PC-3 (cell line): ENCODE measurements around the gene COMMD10. TPM values are rescaled to one million over a fixed set of nuclear protein-coding genes. Genes with fewer than 3 reads are reported as not detected.

ENCODE experiments used
- ATAC-seq: fragments of 200-7000 bp; cut with Tn5 transposase; 2 replicates; pipeline ENCODE4 v1.9.1; 2020; ENCODE audit warnings: mild to moderate bottlenecking, moderate library complexity
- BruUV-seq: library from RNA; stranded (reverse); fragments of 400-500 nt; replicated peaks from 2 replicates; lab custom pipeline; 2021; lab: Mats Ljungman, UMichigan
- CTCF ChIA-PET: fragments of 300-600 bp; sonication (Branson Sonifier 250); formaldehyde crosslinking; loops from one replicate; lab custom pipeline; 2022; ENCODE audit warnings: antibody characterized with exemption; lab: Charles Lee
- POLR2A ChIA-PET: fragments of 300-600 bp; sonication (Branson Sonifier 250); formaldehyde crosslinking; loops from one replicate; lab custom pipeline; 2022; ENCODE audit warnings: antibody characterized with exemption; ENCODE audit not compliant: unreplicated experiment; lab: Charles Lee
- DNase-seq: peaks from one replicate; pipeline ENCODE4 v3.0.0-alpha.2; 2015
- H2AFZ ChIP-seq: fragments of 300-600 bp; sonication (generic); 2 replicates; pipeline ENCODE4 v1.6.0; 2016; ENCODE audit warnings: antibody characterized with exemption, low read length
- H3F3A ChIP-seq: fragments of 300-600 bp; sonication (generic); one replicate; pipeline ENCODE4 v1.6.0; 2017; ENCODE audit warnings: antibody characterized with exemption, low read length, control low read depth, mild to moderate bottlenecking; ENCODE audit not compliant: unreplicated experiment
- H3K27ac ChIP-seq: fragments of 300-600 bp; sonication (generic); 2 replicates; pipeline ENCODE4 v1.5.1; 2016; ENCODE audit warnings: mild to moderate bottlenecking, low read length
- H3K27me3 ChIP-seq: fragments of 300-600 bp; sonication (generic); 2 replicates; pipeline ENCODE4 v1.6.1; 2016; ENCODE audit warnings: low read length, mixed read lengths
- H3K36me3 ChIP-seq: fragments of 300-600 bp; sonication (generic); 2 replicates; pipeline ENCODE4 v1.6.1; 2016; ENCODE audit warnings: low read depth, mixed run types, low read length, mixed read lengths
- H3K4me1 ChIP-seq: fragments of 300-600 bp; sonication (generic); 2 replicates; pipeline ENCODE4 v1.5.1; 2016; ENCODE audit warnings: low read length; ENCODE audit not compliant: insufficient read depth
- H3K4me2 ChIP-seq: fragments of 300-600 bp; sonication (generic); 2 replicates; pipeline ENCODE4 v1.6.0; 2016; ENCODE audit warnings: low read length
- H3K4me3 ChIP-seq: fragments of 300-600 bp; sonication (generic); 2 replicates; pipeline ENCODE4 v1.5.1; 2016; ENCODE audit warnings: mild to moderate bottlenecking, low read length, mixed read lengths
- H3K79me2 ChIP-seq: fragments of 300-600 bp; sonication (generic); 2 replicates; pipeline ENCODE4 v1.6.1; 2017; ENCODE audit warnings: low read length, mixed read lengths
- H3K9ac ChIP-seq: fragments of 300-600 bp; sonication (generic); 2 replicates; pipeline ENCODE4 v1.6.0; 2016; ENCODE audit warnings: mild to moderate bottlenecking, low read length
- H3K9me2 ChIP-seq: fragments of 300-600 bp; sonication (generic); replicated peaks from 2 replicates; pipeline ENCODE4 v1.6.1; 2016; ENCODE audit warnings: mixed run types, low read length, mixed read lengths
- H3K9me3 ChIP-seq: fragments of 300-600 bp; sonication (generic); 2 replicates; pipeline ENCODE4 v1.6.1; 2016; ENCODE audit warnings: low read length, mixed read lengths
- H4K20me1 ChIP-seq: fragments of 300-600 bp; sonication (generic); 2 replicates; pipeline ENCODE4 v1.6.1; 2016; ENCODE audit warnings: low read length, mixed read lengths
- CTCF ChIP-seq: fragments of 300-600 bp; sonication (generic); conservative IDR thresholded peaks from 2 replicates; pipeline ENCODE4 v1.5.1; 2017; ENCODE audit warnings: antibody characterized with exemption, low read depth, mild to moderate bottlenecking, low read length
- EZH2 ChIP-seq: fragments of 300-600 bp; sonication (generic); IDR thresholded peaks from one replicate; pipeline ENCODE4 v1.6.1; 2017; ENCODE audit warnings: antibody characterized with exemption, mild to moderate bottlenecking, low read length; ENCODE audit not compliant: unreplicated experiment
- EZH2phosphoT487 ChIP-seq: fragments of 300-600 bp; sonication (generic); IDR thresholded peaks from 2 replicates; pipeline ENCODE4 v1.6.1; 2018; ENCODE audit warnings: mild to moderate bottlenecking, antibody characterized with exemption, low read length, borderline replicate concordance
- intact Hi-C: fragments of 100-400 bp; cut with micrococcal nuclease; formaldehyde crosslinking; loops from 2 replicates; pipeline ENCODE4 v1.9.0; 2023
- total RNA-seq: library from RNA; depleted of rRNA; stranded (reverse); fragments of >200 nt; gene quantifications from 2 replicates; pipeline ENCODE4 v1.2.3, GENCODE V29; 2014

The COMMD10 gene
- total RNA-seq, 1 experiment from 2014 or later, result 17.7 TPM

DNA sequence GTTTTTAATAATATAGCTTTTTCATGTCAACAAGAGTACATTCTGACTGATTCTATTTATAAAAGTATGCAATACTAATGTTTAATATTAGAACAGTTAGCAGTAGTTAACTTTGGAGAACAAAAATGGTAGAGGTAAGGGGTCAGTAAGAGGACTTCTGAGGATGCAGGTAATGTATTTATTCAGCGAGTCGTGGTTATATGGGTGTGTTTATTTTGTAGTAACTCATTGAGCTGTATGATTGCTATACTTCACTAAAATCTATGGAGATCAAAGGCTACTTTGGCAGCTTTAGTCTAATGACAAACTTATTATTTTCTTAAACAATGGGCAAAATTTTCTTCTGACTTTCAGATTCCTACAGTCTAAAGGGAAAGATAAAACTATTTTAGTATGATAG lies 146.5 kb downstream of the COMMD10 start:
- peak; percentile 70 for ATAC-seq

GRCh38 chr5:116234681-116235080 lies 149.9 kb downstream of the COMMD10 start:
- TF ChIP-seq EZH2 (no peak), CTCF (no peak), EZH2phosphoT487 (no peak)
- Histone ChIP-seq H3K9ac (no peak overlapping the region), H3K4me1 (peaks cover 9% of the 10 kb centered on the region), H4K20me1 (no peaks in the 10 kb centered on the region), H3K9me2 (no peaks in the 10 kb centered on the region), H3K9me3 (no peaks in the 10 kb centered on the region), H3K4me3 (no peak overlapping the region), H3K27ac (no peak overlapping the region), H3K27me3 (no peaks in the 10 kb centered on the region), H3K36me3 (no peaks in the 10 kb centered on the region), H3K4me2 (no peak overlapping the region), H3K79me2 (no peaks in the 10 kb centered on the region), H3F3A (no peaks in the 10 kb centered on the region), H2AFZ (no peak overlapping the region)
- BruUV-seq, result no TSS peak
- CTCF ChIA-PET, result no interaction called here
- intact Hi-C loops, result no loop called here
- POLR2A ChIA-PET, result no interaction called here
- no peak for DNase-seq
- ATAC-seq, result no peak

More for the DNA sequence above, 146.5 kb downstream of the COMMD10 start:
- no peaks in the 10 kb centered on the region for H3K9me2 ChIP-seq
- H2AFZ ChIP-seq, result no peak overlapping the region
- H4K20me1 ChIP-seq, result no peaks in the 10 kb centered on the region
- no peak overlapping the region for H3K4me2 ChIP-seq
- no peak overlapping the region for H3K9ac ChIP-seq
- no peaks in the 10 kb centered on the region for H3K27me3 ChIP-seq
- ChIA-PET POLR2A (interaction anchor here (0.6 kb wide), 1 partner anchor 19 kb away, joined by 3 read pairs; no protein-coding TSS in a partner anchor), CTCF (no interaction called here)
- intact Hi-C loops, result no loop called here
- H3F3A ChIP-seq, result no peaks in the 10 kb centered on the region
- TF ChIP-seq CTCF, result no peak
- no peak for TF ChIP-seq EZH2phosphoT487
- TF ChIP-seq EZH2, result no peak
- no peaks in the 10 kb centered on the region for H3K9me3 ChIP-seq
- peak; percentile 26 for DNase-seq
- peaks cover 9% of the 10 kb centered on the region for H3K4me1 ChIP-seq
- no peak overlapping the region for H3K27ac ChIP-seq
- no peaks in the 10 kb centered on the region for H3K79me2 ChIP-seq
- no TSS peak for BruUV-seq
- H3K36me3 ChIP-seq, result no peaks in the 10 kb centered on the region
- no peak overlapping the region for H3K4me3 ChIP-seq

GRCh38 chr5:116237917-116238500 lies 153.2 kb downstream of the COMMD10 start:
- no peaks in the 10 kb centered on the region for H3K4me1 ChIP-seq
- POLR2A ChIA-PET, result no interaction called here
- peak; percentile 46; the same call in 1 of the 2 replicates for TF ChIP-seq CTCF
- TF ChIP-seq EZH2phosphoT487, result no peak
- no TSS peak for BruUV-seq
- no peak overlapping the region for H3K9ac ChIP-seq
- H3K4me3 ChIP-seq, result no peak overlapping the region
- no peaks in the 10 kb centered on the region for H3K36me3 ChIP-seq
- no peaks in the 10 kb centered on the region for H3F3A ChIP-seq
- no peaks in the 10 kb centered on the region for H3K9me2 ChIP-seq
- no peaks in the 10 kb centered on the region for H4K20me1 ChIP-seq
- no peaks in the 10 kb centered on the region for H3K9me3 ChIP-seq
- no peak overlapping the region for H3K27ac ChIP-seq
- no peak overlapping the region for H2AFZ ChIP-seq
- ATAC-seq (no peak), DNase-seq (peak; percentile 22)
- H3K4me2 ChIP-seq, result no peak overlapping the region
- no peaks in the 10 kb centered on the region for H3K79me2 ChIP-seq
- intact Hi-C loops, result no loop called here
- H3K27me3 ChIP-seq, result no peaks in the 10 kb centered on the region
- CTCF ChIA-PET, result no interaction called here
